HG03457 (cell line): ENCODE measurements around the gene LIN7A.

Source experiments
- ATAC-seq: cut with Tn5 transposase; IDR thresholded peaks from one replicate; pipeline ENCODE4 v1.9.1; 2021; ENCODE audit warnings: moderate number of reproducible peaks; ENCODE audit not compliant: unreplicated experiment

Gene LIN7A

GRCh38 chr12:80860928-80861327, 76.8 kb downstream of the LIN7A start:
- ATAC-seq, result no peak

DNA sequence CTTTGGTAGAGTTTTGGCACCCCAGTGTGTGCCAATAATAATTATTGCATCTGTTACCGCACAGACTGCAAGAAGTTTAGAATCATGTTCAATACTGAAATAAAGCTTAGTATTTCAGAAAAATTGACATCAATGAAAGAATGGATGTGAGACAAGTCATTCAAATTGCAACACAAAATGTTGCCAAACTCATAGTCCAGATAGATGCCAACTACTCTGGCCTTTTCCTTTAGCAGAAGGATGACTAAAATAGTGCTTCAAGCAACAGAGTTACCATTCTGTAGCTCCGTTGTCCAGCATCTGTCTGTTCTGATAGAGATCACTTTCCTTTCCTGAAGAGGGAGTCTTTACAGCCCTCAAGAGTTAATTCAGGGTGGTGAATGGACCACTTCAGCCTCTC, 77.5 kb downstream of the LIN7A start:
- ATAC-seq, result no peak

GRCh38 chr12:80858356-80858755, 79.4 kb downstream of the LIN7A start:
- ATAC-seq, result no peak

GRCh38 chr12:80857311-80857710, 80.4 kb downstream of the LIN7A start:
- no peak for ATAC-seq

GRCh38 chr12:80849337-80849736, 88.4 kb downstream of the LIN7A start:
- no peak for ATAC-seq

DNA sequence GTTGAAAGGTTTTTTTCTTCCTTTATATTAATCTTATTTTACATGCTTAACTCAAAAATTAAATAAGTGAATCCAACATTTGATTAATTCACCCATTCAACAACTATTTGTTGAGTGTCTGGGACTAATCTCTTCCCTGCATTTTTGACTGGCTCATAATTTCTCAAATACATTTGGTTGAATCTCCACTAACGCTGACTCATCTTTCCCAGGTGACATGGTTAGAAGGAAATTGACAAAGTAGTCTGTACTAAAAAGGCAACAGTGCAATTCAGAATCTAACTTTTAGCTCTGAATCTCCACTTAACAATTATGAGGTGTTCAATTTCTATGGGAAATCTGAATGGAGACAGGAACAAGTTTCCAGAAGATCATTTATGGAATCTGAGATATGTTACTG, 88.9 kb downstream of the LIN7A start:
- no peak for ATAC-seq

- ATAC-seq, result no peak
These were observed 90.2 kb downstream of the LIN7A start for GRCh38 chr12:80847575-80847974.

DNA sequence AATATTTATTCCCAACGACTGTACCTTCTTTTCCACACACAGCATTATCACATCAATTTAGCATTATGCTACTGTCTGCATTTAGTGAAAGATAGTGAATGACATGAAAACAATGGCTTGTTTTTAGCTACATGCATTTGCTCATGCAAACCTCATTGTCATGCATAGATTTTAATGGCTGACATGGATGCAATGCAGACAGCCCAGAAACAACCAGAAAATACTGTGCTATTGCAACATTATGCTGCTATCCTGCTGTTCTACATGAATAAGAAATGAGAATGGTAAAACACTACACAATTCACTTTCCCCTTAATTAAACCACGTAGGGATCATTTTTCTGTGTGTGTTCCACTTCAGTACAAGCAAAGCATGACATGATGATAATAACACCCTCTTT, 90.8 kb downstream of the LIN7A start:
- ATAC-seq, result no peak

DNA sequence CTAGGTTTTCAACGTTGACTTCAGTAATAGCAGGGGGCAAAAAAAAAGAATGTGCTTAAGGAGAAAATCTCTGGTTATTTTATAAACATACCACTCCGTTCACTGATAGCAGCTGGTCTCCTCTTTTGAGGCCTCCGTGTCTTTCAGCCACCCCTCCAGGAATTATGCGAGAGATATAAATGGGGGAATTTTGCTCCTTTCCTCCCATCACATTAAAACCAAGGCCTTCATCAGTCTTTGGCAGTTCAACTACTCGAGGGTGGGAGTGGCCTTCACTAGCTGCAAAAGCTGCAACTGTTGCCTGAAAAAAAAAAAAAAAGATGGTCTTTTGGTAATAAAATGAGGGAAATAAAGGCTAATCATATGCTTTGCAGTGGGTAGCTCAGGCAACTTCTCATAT, 92.1 kb downstream of the LIN7A start:
- no peak for ATAC-seq

- ATAC-seq, result no peak
These were observed 93.8 kb downstream of the LIN7A start for GRCh38 chr12:80843969-80844368.

- no peak for ATAC-seq
These were observed 99.0 kb downstream of the LIN7A start for GRCh38 chr12:80838708-80839107.

GRCh38 chr12:80838024-80838658, 99.6 kb downstream of the LIN7A start:
- no peak for ATAC-seq

- peak; percentile 71 for ATAC-seq
These were observed 100.3 kb downstream of the LIN7A start for GRCh38 chr12:80837342-80837978.

- no peak for ATAC-seq
These were observed 103.0 kb downstream of the LIN7A start for GRCh38 chr12:80834724-80835123.

DNA sequence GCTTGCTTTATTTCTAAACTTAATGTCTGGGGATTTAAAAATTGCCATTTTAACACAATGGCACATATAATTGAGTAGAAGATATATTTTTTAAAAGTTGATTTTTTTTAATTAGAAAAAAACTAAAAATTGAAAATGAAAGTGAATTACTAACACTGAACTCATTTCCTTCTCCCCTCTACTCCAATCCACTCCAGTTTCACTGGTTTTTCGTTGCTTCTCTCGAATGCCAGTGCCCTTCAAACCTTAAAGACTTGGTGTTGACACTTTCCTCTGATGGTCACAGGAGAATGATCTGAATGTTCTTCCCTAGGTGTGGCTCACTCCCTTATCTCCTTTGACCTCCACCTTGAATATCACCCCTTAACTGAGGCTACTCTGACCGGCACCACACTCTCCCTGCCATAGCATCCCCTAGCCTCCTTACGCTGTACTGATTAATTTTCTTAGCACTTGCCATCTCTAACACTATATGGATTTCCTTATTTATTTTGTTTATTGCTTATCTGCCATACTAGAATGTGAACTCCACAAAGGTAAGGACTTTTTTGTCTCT, 107.1 kb downstream of the LIN7A start:
- ATAC-seq, result no peak

- ATAC-seq, result no peak
These were observed 108.0 kb downstream of the LIN7A start for GRCh38 chr12:80829767-80830166.

DNA sequence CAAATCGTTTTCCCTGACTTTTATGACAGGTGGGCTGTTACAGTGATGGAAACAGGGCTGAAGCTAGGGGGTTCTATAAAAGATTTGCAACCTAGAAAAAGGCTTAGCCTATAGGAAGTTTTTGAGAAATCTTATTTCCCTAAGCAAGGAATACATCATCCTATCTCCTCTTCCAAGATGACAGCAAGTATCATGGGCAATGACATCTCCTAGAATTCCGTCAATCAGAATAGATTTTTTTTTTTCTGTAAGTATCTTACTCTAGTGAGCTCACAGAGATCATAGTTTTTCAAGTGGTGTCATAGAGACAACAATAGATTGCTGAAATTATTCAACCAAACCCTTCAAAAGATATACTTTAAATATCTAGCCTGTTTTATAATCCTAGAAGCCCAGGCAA, 112.2 kb downstream of the LIN7A start:
- ATAC-seq, result no peak

DNA sequence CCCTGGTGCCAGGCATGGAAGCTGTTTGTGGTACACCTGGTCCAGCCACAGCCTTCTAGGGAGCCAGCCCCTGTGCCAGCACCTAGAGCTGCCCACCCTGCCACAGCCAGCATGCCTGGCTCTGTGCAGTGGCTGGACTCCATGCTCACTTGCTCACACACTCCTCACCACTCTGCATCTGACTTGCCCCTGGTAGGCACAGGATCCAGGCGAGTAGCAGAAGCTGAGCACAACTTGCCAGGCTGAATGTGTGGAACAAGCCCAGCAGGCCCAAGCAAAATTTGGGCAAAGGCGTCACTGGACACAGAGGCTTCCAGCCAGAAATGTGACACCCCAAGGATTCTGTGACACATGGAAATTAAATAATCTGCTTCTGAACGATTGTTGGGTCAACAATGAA, 114.3 kb downstream of the LIN7A start:
- no peak for ATAC-seq

DNA sequence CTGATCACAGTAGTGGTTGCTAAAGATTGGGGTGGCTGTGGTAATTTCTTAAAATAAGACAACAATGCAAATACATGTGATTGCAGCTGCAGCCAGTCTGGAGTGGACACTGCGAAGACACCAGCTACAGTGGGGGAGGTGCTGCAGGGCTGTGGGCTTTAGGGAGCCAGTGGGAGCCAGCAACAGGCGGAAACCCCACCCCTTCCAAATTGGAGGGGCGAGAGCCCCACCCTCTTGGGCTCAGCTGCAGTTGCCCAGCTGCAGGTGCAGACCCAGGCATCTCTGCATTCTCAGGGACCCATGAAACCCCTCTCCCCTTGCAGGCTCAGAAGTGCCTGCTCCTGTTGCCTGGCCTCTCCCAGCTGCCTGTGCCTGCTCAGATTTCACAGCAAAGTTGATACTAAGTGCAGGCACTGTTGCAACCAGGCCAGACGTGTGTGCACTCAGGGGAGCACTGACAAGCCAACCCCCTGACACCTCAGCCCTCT, 116.2 kb downstream of the LIN7A start:
- ATAC-seq, result no peak

- no peak for ATAC-seq
These were observed 118.9 kb downstream of the LIN7A start for GRCh38 chr12:80818878-80819277.

DNA sequence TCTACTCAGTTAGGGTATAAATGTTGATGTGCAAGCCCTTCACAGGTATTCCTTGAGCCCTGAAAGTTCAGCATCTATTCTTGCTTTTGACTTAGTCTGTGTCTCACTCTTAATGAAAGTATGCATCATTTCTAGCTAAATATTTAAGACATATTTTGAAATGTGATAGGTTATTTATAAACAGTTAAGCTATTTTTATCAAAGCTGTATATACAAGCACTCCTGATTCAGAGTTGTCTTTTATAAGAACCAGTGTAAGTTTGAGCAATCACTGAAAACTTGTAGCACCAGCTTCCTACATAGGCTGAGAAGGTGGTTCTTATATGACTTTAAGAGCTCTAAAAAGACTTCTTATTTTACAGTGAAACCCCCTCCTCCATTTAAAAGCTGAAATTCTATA, 122.4 kb downstream of the LIN7A start:
- no peak for ATAC-seq

GRCh38 chr12:80814453-80814852, 123.3 kb downstream of the LIN7A start:
- ATAC-seq, result no peak
